Keratinocyte (primary cell): Measurements from ENCODE around the gene ZNF570. TPM values are rescaled to one million over a fixed set of nuclear protein-coding genes. Genes with fewer than 3 reads are reported as not detected.

Source experiments
- DNase-seq: peaks from one replicate; pipeline ENCODE4 v3.0.0-alpha.2; 2011; ENCODE audit warnings: low read depth, missing footprints, low spot score
- FAIRE-seq: peaks from 2 replicates; lab custom pipeline; 2011; peaks lifted over from hg19 to GRCh38; lab: Jason Lieb, UNC
- H2AFZ ChIP-seq: 2 replicates; pipeline ENCODE4 v1.6.0; 2012; ENCODE audit warnings: low read length, control low read depth, inconsistent platforms; ENCODE audit not compliant: control insufficient read depth
- H3K27ac ChIP-seq: 2 replicates; pipeline ENCODE4 v1.5.1; 2011; ENCODE audit warnings: low read length; ENCODE audit not compliant: control insufficient read depth, insufficient read depth
- H3K27me3 ChIP-seq: 3 replicates; pipeline ENCODE4 v1.6.0; 2011; ENCODE audit warnings: low read length; ENCODE audit not compliant: control insufficient read depth, insufficient read depth; ENCODE audit errors: extremely low read depth
- H3K36me3 ChIP-seq, 2 experiments: 2 replicates in 1 of 2; 3 replicates in 1 of 2; pipeline ENCODE4 v1.5.1; 2011; ENCODE audit warnings: low read length in 2 of 2, mild to moderate bottlenecking in 1 of 2; ENCODE audit not compliant: control insufficient read depth in 2 of 2, insufficient read depth in 2 of 2; ENCODE audit errors: extremely low read depth in 1 of 2
- H3K4me1 ChIP-seq: 3 replicates; pipeline ENCODE4 v1.5.1; 2011; ENCODE audit warnings: low read length; ENCODE audit not compliant: control insufficient read depth, insufficient read depth; ENCODE audit errors: extremely low read depth
- H3K4me2 ChIP-seq: 3 replicates; pipeline ENCODE4 v1.6.0; 2011; ENCODE audit warnings: low read depth, low read length; ENCODE audit not compliant: control insufficient read depth, insufficient read depth; ENCODE audit errors: extremely low read depth
- H3K4me3 ChIP-seq, 3 experiments: fragments of 200-600 bp in 1 of 3; sonication (generic) in 1 of 3; 2 replicates in 2 of 3; 3 replicates in 1 of 3; pipeline ENCODE4 v1.5.1; 2011 to 2016; ENCODE audit warnings: low read length in 3 of 3, mild to moderate bottlenecking in 3 of 3, control low read depth in 2 of 3, inconsistent platforms in 1 of 3, low read depth in 1 of 3, mixed read lengths in 1 of 3, mixed run types in 1 of 3, moderate library complexity in 1 of 3; ENCODE audit not compliant: control insufficient read depth in 2 of 3, insufficient read depth in 2 of 3; ENCODE audit errors: extremely low read depth in 1 of 3
- H3K79me2 ChIP-seq: 2 replicates; pipeline ENCODE4 v1.6.0; 2012; ENCODE audit warnings: low read length; ENCODE audit not compliant: control insufficient read depth, insufficient read depth
- H3K9ac ChIP-seq: 3 replicates; pipeline ENCODE4 v1.6.0; 2011; ENCODE audit warnings: low read length; ENCODE audit not compliant: control insufficient read depth, insufficient read depth; ENCODE audit errors: extremely low read depth
- H3K9me1 ChIP-seq: 3 replicates; pipeline ENCODE4 v1.6.0; 2011; ENCODE audit warnings: low read length; ENCODE audit not compliant: control insufficient read depth, insufficient read depth; ENCODE audit errors: extremely low read depth
- H3K9me3 ChIP-seq: 2 replicates; pipeline ENCODE4 v1.5.1; 2012; ENCODE audit warnings: low read depth, low read length; ENCODE audit not compliant: control insufficient read depth
- H4K20me1 ChIP-seq: 3 replicates; pipeline ENCODE4 v1.6.0; 2011; ENCODE audit warnings: low read length; ENCODE audit not compliant: control insufficient read depth, insufficient read depth; ENCODE audit errors: extremely low read depth
- CTCF ChIP-seq, 3 experiments: IDR thresholded peaks in 1 of 3; conservative IDR thresholded peaks in 1 of 3; optimal IDR thresholded peaks in 1 of 3; 2 replicates in 2 of 3; 3 replicates in 1 of 3; pipeline versions ENCODE3 to v1.5.1; 2011; ENCODE audit warnings: low read length in 3 of 3, mild to moderate bottlenecking in 3 of 3, moderate library complexity in 2 of 3, control low read depth in 1 of 3, inconsistent platforms in 1 of 3; ENCODE audit not compliant: insufficient read depth in 2 of 3; ENCODE audit errors: extremely low read depth in 1 of 3
- EZH2 ChIP-seq: IDR thresholded peaks from one replicate; pipeline ENCODE4 v1.6.1; 2012; ENCODE audit warnings: inconsistent platforms, mild to moderate bottlenecking, low read length, moderate library complexity
- dilution Hi-C: fragments of 300-500 bp; cut with MboI; formaldehyde crosslinking; loops from one replicate; pipeline ENCODE4 v1.7.0; 2020; ENCODE audit warnings: low sequenced_read_pairs; ENCODE audit not compliant: extremely low pct_ligation_motif_present
- polyA plus RNA-seq, 5 experiments: library from polyadenylated mRNA; depleted of rRNA in 3 of 5; stranded (reverse) in 3 of 5; stranded (forward) in 1 of 5; unstranded in 1 of 5; fragments of >200 nt; gene quantifications; 1 replicate in 1 of 5; 2 replicates in 3 of 5; 3 replicates in 1 of 5; pipeline versions ENCODE4 v1.2.1 to v1.2.3, GENCODE V29; 2011 to 2012; ENCODE audit warnings: missing spikeins in 2 of 5, low read depth in 1 of 5, low replicate concordance in 1 of 5

The ZNF570 gene
- polyA plus RNA-seq, 1 donor (not counting 4 experiments of a cell fraction or from before 2014, with no cell fraction given), result 2.9 TPM

GRCh38 chr19:37537391-37537947 lies 68.3 kb downstream of the ZNF570 start:
- dilution Hi-C loops, result no loop called here
- Histone ChIP-seq H3K4me2 (no peak overlapping the region), H3K9me3 (peaks cover 23% of the 10 kb centered on the region), H3K9me1 (no peaks in the 10 kb centered on the region), H3K36me3 (peaks cover 10 to 13% of the 10 kb centered on the region in 2 experiments), H4K20me1 (no peaks in the 10 kb centered on the region), H3K27ac (no peak overlapping the region), H3K9ac (no peak overlapping the region), H3K79me2 (no peaks in the 10 kb centered on the region), H2AFZ (no peak overlapping the region), H3K27me3 (no peaks in the 10 kb centered on the region), H3K4me3 (no peak overlapping the region), H3K4me1 (no peaks in the 10 kb centered on the region)
- TF ChIP-seq EZH2 (no peak), CTCF (optimal IDR thresholded peaks at IDR 0.05 in 1 of 3, IDR thresholded peaks at IDR 0.05 in 1 of 3, conservative IDR thresholded peaks at IDR 0.05 in 1 of 3; ENCODE audit: extremely low read depth in 1 of 3, insufficient read depth in 2 of 3, low read length in 3 of 3) (no peak)
- FAIRE-seq (no peak), DNase-seq (no peak)

Other genes starting within 250 kb of the ZNF570 start
- 2.1 to 2.9 TPM (median 2.2 TPM) in 3 replicates for gene ZNF527, start 98.3 kb upstream of the ZNF570 start, polyA plus RNA-seq
- gene ZNF569, start 1.9 kb upstream of the ZNF570 start, polyA plus RNA-seq, result 2.1 to 2.9 TPM (median 2.1 TPM) in 3 replicates
- 4.3 to 6.8 TPM (median 6.1 TPM) in 3 replicates for gene ZNF793, start 37.6 kb downstream of the ZNF570 start, polyA plus RNA-seq
- 1.6 to 4.0 TPM (median 2.4 TPM) in 3 replicates for gene ZNF571, start 125.4 kb downstream of the ZNF570 start, polyA plus RNA-seq
- gene ZNF540, start 125.5 kb downstream of the ZNF570 start, polyA plus RNA-seq, result 0.15 to 0.95 TPM (median 0.35 TPM) in 3 replicates
- 3.0 to 4.2 TPM (median 3.4 TPM) in 3 replicates for gene ZFP30, start 186.1 kb downstream of the ZNF570 start, polyA plus RNA-seq